NCI-H1048 (cell line): ENCODE data around the gene SH2D4B.
A peak's percentile ranks its signal among the peaks of the same experiment; 100 is the strongest.

Experiments
- DNase-seq: peaks from one replicate; lab custom pipeline; 2025; lab: John Stamatoyannopoulos, UW

Gene SH2D4B

GRCh38 chr10:80633383-80633860, 95.7 kb downstream of the SH2D4B start:
- DNase-seq, result no peak

- DNase-seq, result no peak
Observed at GRCh38 chr10:80633910-80634309, 96.2 kb downstream of the SH2D4B start.

GRCh38 chr10:80642661-80643060, 105.0 kb downstream of the SH2D4B start:
- no peak for DNase-seq

- no peak for DNase-seq
Observed at GRCh38 chr10:80646366-80646765, 108.7 kb downstream of the SH2D4B start.

GRCh38 chr10:80647173-80647833, 109.6 kb downstream of the SH2D4B start:
- DNase-seq, result no peak

- DNase-seq, result no peak
Observed at GRCh38 chr10:80648106-80648505, 110.4 kb downstream of the SH2D4B start.

GRCh38 chr10:80649183-80649582, 111.5 kb downstream of the SH2D4B start:
- DNase-seq, result no peak

GRCh38 chr10:80655898-80656297, 118.2 kb downstream of the SH2D4B start:
- DNase-seq, result no peak

- no peak for DNase-seq
Observed at GRCh38 chr10:80658068-80658467, 120.4 kb downstream of the SH2D4B start.

GRCh38 chr10:80659289-80659688, 121.6 kb downstream of the SH2D4B start:
- DNase-seq, result no peak

- no peak for DNase-seq
Observed at GRCh38 chr10:80660266-80660665, 122.6 kb downstream of the SH2D4B start.

- DNase-seq, result no peak
Observed at GRCh38 chr10:80660736-80661135, 123.0 kb downstream of the SH2D4B start.

- DNase-seq, result no peak
Observed at GRCh38 chr10:80661526-80661925, 123.8 kb downstream of the SH2D4B start.

- peak; percentile 30 for DNase-seq
Observed at GRCh38 chr10:80662429-80663261, 124.9 kb downstream of the SH2D4B start.

GRCh38 chr10:80664071-80664680, 126.5 kb downstream of the SH2D4B start:
- DNase-seq, result peak; percentile 44

- DNase-seq, result no peak
Observed at GRCh38 chr10:80669485-80669884, 131.8 kb downstream of the SH2D4B start.

GRCh38 chr10:80670774-80671173, 133.1 kb downstream of the SH2D4B start:
- no peak for DNase-seq

- no peak for DNase-seq
Observed at GRCh38 chr10:80671847-80672246, 134.1 kb downstream of the SH2D4B start.

GRCh38 chr10:80672613-80673012, 134.9 kb downstream of the SH2D4B start:
- no peak for DNase-seq

GRCh38 chr10:80674809-80675208, 137.1 kb downstream of the SH2D4B start:
- no peak for DNase-seq

GRCh38 chr10:80681142-80681541, 143.4 kb downstream of the SH2D4B start:
- no peak for DNase-seq

- DNase-seq, result no peak
Observed at GRCh38 chr10:80684259-80684658, 146.6 kb downstream of the SH2D4B start.

- DNase-seq, result no peak
Observed at GRCh38 chr10:80685355-80685754, 147.7 kb downstream of the SH2D4B start.
